NCI-H146 treated with DMSO at 0.1 percent for 48 hours (cell line): ENCODE data around the gene ZDHHC11.
"Not testable (repeated sequence)": the region's sequence is repeated elsewhere in the genome, so short reads cannot be mapped to it uniquely, and the experiment has no call there.

Experiments used
- DNase-seq: peaks from one replicate; lab custom pipeline; 2025; ENCODE audit not compliant: unreplicated experiment; lab: John Stamatoyannopoulos, UW

The ZDHHC11 gene

GRCh38 chr5:860506-861150, 9.8 kb upstream of the ZDHHC11 start:
- no peak for DNase-seq

GRCh38 chr5:859798-860296, 9.1 kb upstream of the ZDHHC11 start:
- DNase-seq, result no peak

- no peak for DNase-seq
Measured at GRCh38 chr5:859391-859790, 8.6 kb upstream of the ZDHHC11 start.

GRCh38 chr5:858726-859125, 7.9 kb upstream of the ZDHHC11 start:
- DNase-seq, result no peak

- no peak for DNase-seq
Measured at GRCh38 chr5:856531-857425, 6.0 kb upstream of the ZDHHC11 start.

- no peak for DNase-seq
Measured at GRCh38 chr5:855771-856530, 5.2 kb upstream of the ZDHHC11 start.

- no peak for DNase-seq
Measured at GRCh38 chr5:854966-855743, 4.4 kb upstream of the ZDHHC11 start.

- DNase-seq, result no peak
Measured at GRCh38 chr5:854217-854616, 3.4 kb upstream of the ZDHHC11 start.

- DNase-seq, result not testable (repeated sequence)
Measured at GRCh38 chr5:853416-854090, 2.8 kb upstream of the ZDHHC11 start.

GRCh38 chr5:852431-853401, 1.9 kb upstream of the ZDHHC11 start:
- DNase-seq, result no peak

GRCh38 chr5:852018-852417, 1.2 kb upstream of the ZDHHC11 start:
- no peak for DNase-seq

- no peak for DNase-seq
Measured at GRCh38 chr5:851553-851952, 767 bp upstream of the ZDHHC11 start.

GRCh38 chr5:851076-851475, 290 bp upstream of the ZDHHC11 start:
- no peak for DNase-seq

GRCh38 chr5:849651-850301, 1.0 kb downstream of the ZDHHC11 start:
- DNase-seq, result no peak

GRCh38 chr5:848671-849111, 2.1 kb downstream of the ZDHHC11 start:
- no peak for DNase-seq

- not testable (repeated sequence) for DNase-seq
Measured at GRCh38 chr5:847736-848135, 3.0 kb downstream of the ZDHHC11 start.

- DNase-seq, result not testable (repeated sequence)
Measured at GRCh38 chr5:847212-847611, 3.6 kb downstream of the ZDHHC11 start.

- not testable (repeated sequence) for DNase-seq
Measured at GRCh38 chr5:846602-847091, 4.1 kb downstream of the ZDHHC11 start.
